ENCODE data around the gene MPV17.

MPV17 gene

DNA sequence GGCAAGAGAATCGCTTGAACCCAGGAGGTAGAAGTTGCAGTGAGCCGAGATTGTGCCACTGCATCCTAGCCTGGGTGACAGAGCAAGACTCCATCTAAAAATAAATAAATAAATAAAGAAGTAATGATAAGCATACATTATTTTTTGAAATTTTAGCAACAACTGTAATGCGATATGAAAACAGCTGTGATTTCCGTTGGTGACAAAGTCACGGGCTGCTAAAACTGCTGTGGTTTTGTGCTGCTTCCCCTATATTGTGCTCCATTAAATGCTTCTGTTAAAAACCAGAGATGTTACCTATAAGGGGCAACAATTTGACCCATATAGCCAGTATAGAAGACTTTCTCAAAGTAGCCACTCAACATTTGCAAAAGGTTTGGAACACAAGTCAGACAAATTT, 32.3 kb downstream of the MPV17 start:
- TF ChIP-seq CTCF (conservative IDR thresholded peaks at IDR 0.05), result no peak
- H3K27ac ChIP-seq, result no peak overlapping the region

DNA sequence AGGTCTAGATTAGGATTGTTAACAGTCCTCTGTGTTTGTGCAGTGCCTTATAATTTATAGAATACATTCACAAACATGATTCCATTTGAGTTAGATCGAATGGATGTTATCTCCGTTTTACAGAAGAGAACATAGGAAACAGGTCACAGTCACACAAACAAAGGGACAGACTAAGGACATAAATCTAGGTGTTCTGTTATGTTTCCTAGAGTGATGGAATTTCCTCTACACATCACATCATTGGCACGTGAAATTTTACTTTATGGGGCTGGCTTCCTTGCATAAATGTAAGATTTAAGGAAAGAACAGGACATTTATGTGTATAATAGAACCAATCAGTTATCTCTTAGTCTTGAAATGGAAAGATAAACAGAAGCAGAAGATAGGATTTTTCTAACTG, 34.3 kb downstream of the MPV17 start:
- no peak for TF ChIP-seq ZFX (IDR thresholded peaks at IDR 0.05)
- TF ChIP-seq CTCF (conservative IDR thresholded peaks at IDR 0.05), result no peak

GRCh38 chr2:27285481-27285880, 37.4 kb downstream of the MPV17 start:
- no peak overlapping the region for H3K27ac ChIP-seq
- TF ChIP-seq CTCF (conservative IDR thresholded peaks at IDR 0.05) (no peak), ZFX (IDR thresholded peaks at IDR 0.05) (no peak)

More for the DNA sequence above, 34.3 kb downstream of the MPV17 start:
- H3K27ac ChIP-seq, result no peak overlapping the region

DNA sequence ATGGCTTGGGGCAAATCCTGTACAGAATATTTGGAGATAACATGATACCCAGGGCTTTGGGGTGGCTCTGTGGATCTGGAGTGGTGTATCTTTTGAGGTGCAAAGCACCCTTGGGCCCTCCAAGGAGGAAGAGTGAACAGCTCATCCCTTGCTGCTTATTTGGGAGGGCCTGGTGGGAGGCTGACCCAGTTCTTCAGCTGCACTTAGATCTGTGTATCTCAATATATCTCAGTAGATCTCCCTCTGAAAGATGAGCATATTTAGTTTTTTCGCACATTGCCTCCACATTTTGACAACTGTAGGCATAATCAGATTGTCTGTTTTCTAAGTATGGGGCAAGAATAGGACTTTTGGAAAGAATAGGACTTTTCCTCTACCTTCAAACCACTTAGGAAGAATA, 37.9 kb downstream of the MPV17 start:
- TF ChIP-seq CTCF (conservative IDR thresholded peaks at IDR 0.05), result no peak
- no peak for TF ChIP-seq ZFX (IDR thresholded peaks at IDR 0.05)
- no peak overlapping the region for H3K27ac ChIP-seq

GRCh38 chr2:27282892-27283291, 40.0 kb downstream of the MPV17 start:
- TF ChIP-seq ZFX (IDR thresholded peaks at IDR 0.05), result no peak
- no peak for TF ChIP-seq CTCF (conservative IDR thresholded peaks at IDR 0.05)
- H3K27ac ChIP-seq, result peak overlapping the region; percentile 5; the same call in 1 of the 2 replicates

- TF ChIP-seq CTCF (conservative IDR thresholded peaks at IDR 0.05), result no peak
- no peak for TF ChIP-seq ZFX (IDR thresholded peaks at IDR 0.05)
- peak within 1 kb of the TSS; percentile 5; the same call in 1 of the 2 replicates for H3K27ac ChIP-seq
These were observed 40.9 kb downstream of the MPV17 start, which contains the start of gene TRIM54 for GRCh38 chr2:27281855-27282559. TRIM54 (plus strand) TSS chr2:27282429; CDS start chr2:27282732, 303 bp downstream.

DNA sequence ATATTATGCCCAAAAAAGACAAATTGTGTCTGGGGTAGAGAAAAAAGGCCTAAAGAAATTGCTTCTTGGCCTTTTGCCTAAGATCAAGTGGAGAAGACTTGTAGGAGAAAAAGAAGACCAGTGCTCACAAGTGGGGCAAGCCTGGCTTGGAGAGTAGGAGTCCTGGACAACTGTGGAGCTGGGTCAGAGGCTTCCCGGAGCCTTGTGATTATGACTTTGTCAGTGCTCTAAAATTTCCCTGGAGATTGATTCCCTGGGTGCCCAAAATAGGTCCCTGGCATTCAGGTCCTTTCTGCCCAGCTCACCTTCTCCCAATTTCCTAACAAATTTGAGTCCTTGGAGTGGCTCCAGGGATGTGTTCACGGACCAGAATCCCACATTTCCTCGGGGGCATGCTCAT, 41.5 kb downstream of the MPV17 start:
- H3K27ac ChIP-seq, result no peak overlapping the region
- no peak for TF ChIP-seq CTCF (conservative IDR thresholded peaks at IDR 0.05)

Data from C4-2B (cell line).